ENCODE results near the gene GALNT15. TPM values are rescaled to one million over a fixed set of nuclear protein-coding genes. Genes with fewer than 3 reads are reported as not detected.

The GALNT15 gene
- total RNA-seq, 2 experiments from 2014 or later: not detected

DNA sequence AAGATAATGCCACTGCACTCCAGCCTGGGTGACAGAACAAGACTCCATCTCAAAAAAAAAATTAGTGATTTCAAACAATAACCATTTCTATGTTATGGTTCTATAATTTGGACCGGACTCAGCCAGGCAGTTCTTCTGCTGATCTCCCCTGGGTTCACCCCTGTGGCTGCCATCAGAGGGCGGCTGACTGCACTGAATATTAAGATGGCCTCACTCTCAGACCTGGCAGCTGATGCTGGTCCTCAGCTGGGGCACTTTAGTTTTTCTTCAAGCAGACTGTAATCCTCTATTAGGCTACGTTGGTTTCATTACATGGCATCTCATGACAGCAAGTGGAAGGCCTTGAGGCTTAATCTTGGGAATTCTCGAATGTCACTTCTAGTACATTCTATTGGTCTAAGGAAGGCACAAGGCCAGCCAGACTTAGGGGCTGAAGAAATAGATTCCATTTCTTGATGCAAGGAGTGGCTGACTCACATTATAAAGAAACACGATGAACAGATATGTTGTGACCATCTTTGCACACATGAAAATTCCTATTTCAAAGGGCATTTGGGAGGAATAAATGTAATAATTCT, 12.8 kb downstream of the GALNT15 start:
- Mint-ChIP-seq H3K27me3 (peaks cover 2% of the 10 kb centered on the region), H3K27ac (no peak overlapping the region), H3K4me3 (no peak overlapping the region), H3K36me3 (ENCODE audit: low read depth) (no peaks in the 10 kb centered on the region), H3K9me3 (no peaks in the 10 kb centered on the region), H3K4me1 (ENCODE audit: low read depth) (no peaks in the 10 kb centered on the region)
- intact Hi-C loops (cut with micrococcal nuclease): no loop called here
- no peak for TF ChIP-seq CTCF (IDR thresholded peaks at IDR 0.05)
- CTCF ChIA-PET: no interaction called here
- no peak for ATAC-seq
- POLR2A ChIA-PET: interaction anchor here (1.4 kb wide), 1 partner anchor 51 kb away, joined by 3 read pairs; no protein-coding TSS in a partner anchor
- DNase-seq: no peak

- ChIA-PET POLR2A (no interaction called here), CTCF (interaction anchor here (2.3 kb wide), 1 partner anchor 9 kb away, joined by 9 read pairs; no protein-coding TSS in a partner anchor)
- DNase-seq (no peak), ATAC-seq (no peak)
- Mint-ChIP-seq H3K27me3 (peaks cover 2% of the 10 kb centered on the region), H3K4me1 (ENCODE audit: low read depth) (no peaks in the 10 kb centered on the region), H3K27ac (no peak overlapping the region), H3K36me3 (ENCODE audit: low read depth) (no peaks in the 10 kb centered on the region), H3K4me3 (no peak overlapping the region), H3K9me3 (no peaks in the 10 kb centered on the region)
- intact Hi-C loops (cut with micrococcal nuclease): no loop called here
- no peak for TF ChIP-seq CTCF (IDR thresholded peaks at IDR 0.05)
These were observed 13.6 kb downstream of the GALNT15 start for GRCh38 chr3:16188071-16188470.

DNA sequence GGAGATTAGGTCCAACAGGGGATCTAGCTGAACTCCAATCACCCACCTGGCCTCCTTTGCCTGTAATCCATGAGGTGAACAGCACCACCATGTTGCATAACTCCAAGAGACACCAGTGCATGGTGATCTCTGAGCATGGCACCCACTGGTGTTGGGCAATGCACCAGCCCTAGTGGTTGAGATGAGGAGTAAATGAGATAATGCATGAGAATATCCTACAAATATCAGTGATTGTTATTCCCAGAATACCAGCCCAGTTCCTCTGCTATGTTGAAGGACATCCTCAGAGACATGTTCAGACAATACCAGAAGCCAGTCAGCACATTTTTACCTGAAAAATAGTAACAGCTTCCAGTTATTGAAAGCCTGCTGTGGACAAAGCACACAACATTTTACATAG, 14.7 kb downstream of the GALNT15 start:
- POLR2A ChIA-PET: no interaction called here
- Mint-ChIP-seq H3K36me3 (ENCODE audit: low read depth) (no peaks in the 10 kb centered on the region), H3K4me1 (ENCODE audit: low read depth) (no peaks in the 10 kb centered on the region), H3K27ac (no peak overlapping the region), H3K9me3 (no peaks in the 10 kb centered on the region), H3K4me3 (no peak overlapping the region), H3K27me3 (peaks cover 2% of the 10 kb centered on the region)
- DNase-seq (no peak), ATAC-seq (no peak)
- intact Hi-C loops (cut with micrococcal nuclease): no loop called here
- CTCF ChIA-PET: interaction anchor here (0.6 to 2.3 kb wide), 2 partner anchors 10 to 539 kb away, joined by 3 to 9 read pairs; no protein-coding TSS in a partner anchor
- no peak for TF ChIP-seq CTCF (IDR thresholded peaks at IDR 0.05)

DNA sequence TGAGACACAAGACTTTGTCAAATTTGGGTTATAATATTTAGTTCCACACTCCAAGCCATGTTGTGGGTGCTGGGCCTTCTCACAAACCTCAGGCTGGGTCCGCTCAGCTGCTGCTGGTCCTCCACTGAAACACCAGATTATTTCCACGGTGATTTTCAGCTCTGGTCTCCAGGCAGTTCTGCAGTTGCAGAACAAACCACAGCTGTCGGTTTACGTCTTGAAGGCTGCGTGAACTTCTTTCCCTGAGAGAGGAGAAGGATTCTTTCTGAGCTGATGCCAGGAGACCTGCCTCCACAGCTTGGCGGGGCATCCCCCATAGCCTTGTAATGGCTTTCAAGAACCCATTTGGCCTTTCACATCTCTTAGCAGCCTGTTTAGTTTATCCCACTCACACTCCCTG, 16.2 kb downstream of the GALNT15 start:
- H3K36me3 Mint-ChIP-seq (ENCODE audit: low read depth): no peaks in the 10 kb centered on the region

More for the DNA sequence above, 16.2 kb downstream of the GALNT15 start:
- TF ChIP-seq CTCF (IDR thresholded peaks at IDR 0.05): no peak
- POLR2A ChIA-PET: no interaction called here
- no peak for ATAC-seq
- CTCF ChIA-PET: interaction anchor here (1.3 to 1.5 kb wide), 3 partner anchors 10 to 141 kb away, joined by 4 to 5 read pairs (median 5); no protein-coding TSS in a partner anchor
- no peak overlapping the region for H3K4me3 Mint-ChIP-seq
- no peak overlapping the region for H3K27ac Mint-ChIP-seq
- H3K9me3 Mint-ChIP-seq: no peaks in the 10 kb centered on the region
- H3K4me1 Mint-ChIP-seq (ENCODE audit: low read depth): no peaks in the 10 kb centered on the region
- DNase-seq: no peak
- H3K27me3 Mint-ChIP-seq: peaks cover 4% of the 10 kb centered on the region
- intact Hi-C loops (cut with micrococcal nuclease): no loop called here
